NT2/D1 (cell line): ENCODE measurements around the gene RUBCN.

Source experiments
- SUZ12 ChIP-seq: IDR thresholded peaks from 2 replicates; pipeline ENCODE4 v1.6.1; 2011; ENCODE audit not compliant: insufficient read length, insufficient read depth; ENCODE audit errors: extremely low read depth
- ZNF274 ChIP-seq: IDR thresholded peaks from 2 replicates; pipeline ENCODE4 v1.6.1; 2011; ENCODE audit warnings: mild to moderate bottlenecking, low read depth, low read length

DNA sequence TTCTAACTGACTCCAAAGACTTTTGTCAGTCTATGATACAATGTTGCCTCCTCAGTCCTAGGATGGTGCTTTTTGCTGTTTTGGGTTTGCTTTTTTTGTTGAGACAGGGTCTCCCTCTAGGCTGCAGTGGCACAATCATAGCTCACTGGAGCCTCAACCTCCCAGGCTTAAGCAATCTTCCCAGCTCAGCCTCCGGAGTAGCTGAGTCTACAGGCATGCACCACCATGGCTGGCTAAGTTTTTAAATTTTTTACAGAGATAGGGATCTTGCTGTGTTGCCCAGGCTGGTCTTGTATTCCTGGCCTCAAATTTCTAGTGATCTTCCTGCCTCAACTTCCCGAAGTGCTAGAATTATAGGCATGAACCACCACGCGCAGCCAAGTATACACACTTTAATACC, 22.5 kb downstream of the RUBCN start:
- TF ChIP-seq ZNF274 (no peak), SUZ12 (no peak)
